Neural crest cell (in vitro differentiated cells): ENCODE results near the gene DIP2A. TPM values are rescaled to one million over a fixed set of nuclear protein-coding genes. Genes with fewer than 3 reads are reported as not detected.

Experiments
- DNase-seq: peaks from one replicate; pipeline ENCODE4 v3.0.0; 2021; ENCODE audit warnings: low read depth, mixed read lengths, low spot score
- H3K27ac Mint-ChIP-seq: one replicate; pipeline ENCODE4 v1.8.0; 2021; ENCODE audit warnings: mild to moderate bottlenecking, mixed read lengths; ENCODE audit not compliant: unreplicated experiment
- H3K27me3 Mint-ChIP-seq: 2 replicates; pipeline ENCODE4 v1.8.0; 2021; ENCODE audit warnings: low read depth, mild to moderate bottlenecking, mixed read lengths
- H3K36me3 Mint-ChIP-seq: 2 replicates; pipeline ENCODE4 v1.8.0; 2021; ENCODE audit warnings: low read depth, mild to moderate bottlenecking, mixed read lengths
- H3K4me1 Mint-ChIP-seq: 2 replicates; pipeline ENCODE4 v1.8.0; 2021; ENCODE audit warnings: mixed read lengths
- H3K4me3 Mint-ChIP-seq: one replicate; pipeline ENCODE4 v1.8.0; 2021; ENCODE audit warnings: mild to moderate bottlenecking, mixed read lengths
- H3K9me3 Mint-ChIP-seq: 2 replicates; pipeline ENCODE4 v1.8.0; 2021; ENCODE audit warnings: mixed read lengths
- total RNA-seq: library from RNA; stranded (reverse); gene quantifications from 2 replicates; pipeline ENCODE4 v1.2.1, GENCODE V29; 2021
- TF ChIP-seq, protein P1 (sequence below): fragments of 200-600 bp; sonication (generic); conservative IDR thresholded peaks from 2 replicates; pipeline ENCODE4 v1.5.0; 2021; ENCODE audit warnings: antibody characterized with exemption, mild to moderate bottlenecking

DIP2A gene
- total RNA-seq, 1 donor from 2014 or later = 57.8 TPM

DNA sequence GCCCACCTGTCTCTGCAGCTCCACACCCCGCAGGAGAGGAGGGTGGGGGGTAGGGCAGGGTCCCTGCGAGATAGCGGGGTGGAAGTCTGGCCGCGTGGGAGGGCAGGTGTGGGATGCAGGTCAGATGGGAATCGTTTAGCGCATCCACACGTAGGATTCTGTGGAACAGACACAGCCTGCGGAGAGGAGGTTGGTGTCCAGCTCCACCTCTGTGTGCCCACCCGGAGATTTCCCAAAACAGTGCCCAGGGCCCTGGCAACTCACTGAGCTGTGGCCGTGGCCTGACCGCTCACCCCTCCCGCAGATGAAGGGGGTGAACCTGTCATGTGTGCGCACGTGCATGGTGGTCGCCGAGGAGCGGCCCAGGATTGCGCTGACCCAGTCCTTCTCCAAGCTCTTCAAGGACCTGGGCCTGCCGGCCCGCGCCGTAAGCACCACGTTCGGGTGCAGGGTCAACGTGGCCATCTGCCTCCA, 99.3 kb downstream of the DIP2A start:
- no peak overlapping the region for H3K4me3 Mint-ChIP-seq
- peaks cover 15% of the 10 kb centered on the region for H3K4me1 Mint-ChIP-seq
- no peak overlapping the region for H3K27ac Mint-ChIP-seq
- H3K27me3 Mint-ChIP-seq = no peaks in the 10 kb centered on the region
- peaks cover 18% of the 10 kb centered on the region for H3K36me3 Mint-ChIP-seq
- TF ChIP-seq, protein P1, sequence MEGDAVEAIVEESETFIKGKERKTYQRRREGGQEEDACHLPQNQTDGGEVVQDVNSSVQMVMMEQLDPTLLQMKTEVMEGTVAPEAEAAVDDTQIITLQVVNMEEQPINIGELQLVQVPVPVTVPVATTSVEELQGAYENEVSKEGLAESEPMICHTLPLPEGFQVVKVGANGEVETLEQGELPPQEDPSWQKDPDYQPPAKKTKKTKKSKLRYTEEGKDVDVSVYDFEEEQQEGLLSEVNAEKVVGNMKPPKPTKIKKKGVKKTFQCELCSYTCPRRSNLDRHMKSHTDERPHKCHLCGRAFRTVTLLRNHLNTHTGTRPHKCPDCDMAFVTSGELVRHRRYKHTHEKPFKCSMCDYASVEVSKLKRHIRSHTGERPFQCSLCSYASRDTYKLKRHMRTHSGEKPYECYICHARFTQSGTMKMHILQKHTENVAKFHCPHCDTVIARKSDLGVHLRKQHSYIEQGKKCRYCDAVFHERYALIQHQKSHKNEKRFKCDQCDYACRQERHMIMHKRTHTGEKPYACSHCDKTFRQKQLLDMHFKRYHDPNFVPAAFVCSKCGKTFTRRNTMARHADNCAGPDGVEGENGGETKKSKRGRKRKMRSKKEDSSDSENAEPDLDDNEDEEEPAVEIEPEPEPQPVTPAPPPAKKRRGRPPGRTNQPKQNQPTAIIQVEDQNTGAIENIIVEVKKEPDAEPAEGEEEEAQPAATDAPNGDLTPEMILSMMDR = no peak
- no peak for DNase-seq
- no peaks in the 10 kb centered on the region for H3K9me3 Mint-ChIP-seq

DNA sequence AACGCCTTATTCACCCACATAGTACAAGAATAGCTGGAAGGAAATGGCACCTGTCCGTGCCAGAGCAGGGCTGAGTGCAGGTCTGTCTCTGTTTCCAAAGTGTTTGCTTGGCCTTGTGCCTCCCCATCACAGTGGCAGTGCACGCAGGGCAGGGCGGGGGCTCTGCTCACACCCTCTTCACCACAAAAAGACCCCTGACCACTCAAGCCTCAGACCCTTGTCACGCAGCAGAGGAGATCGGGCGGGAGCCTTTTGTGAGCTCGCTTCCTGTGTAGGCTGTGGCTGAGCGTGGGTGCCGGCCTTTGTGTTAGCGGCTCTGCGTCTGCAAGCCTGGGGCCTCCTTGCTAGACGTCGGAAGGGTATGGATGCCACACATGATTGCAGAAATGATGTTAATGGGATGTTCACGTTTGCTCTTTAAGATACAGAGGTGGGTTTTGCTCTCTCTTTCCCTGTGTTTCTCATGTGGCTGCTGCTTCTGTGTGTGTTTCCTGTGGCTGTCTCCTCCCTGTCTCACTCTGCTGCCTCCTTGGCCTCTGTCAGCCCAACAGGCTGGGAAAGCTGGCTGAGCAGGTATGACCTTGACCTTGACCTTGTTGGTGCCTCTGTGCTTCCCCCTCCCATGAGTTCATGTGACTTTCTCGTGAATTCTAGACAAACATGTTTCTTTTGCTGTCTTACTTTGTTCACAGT, 100.7 kb downstream of the DIP2A start:
- Mint-ChIP-seq H3K27me3 (no peaks in the 10 kb centered on the region), H3K36me3 (peaks cover 18% of the 10 kb centered on the region), H3K4me1 (peaks cover 15% of the 10 kb centered on the region), H3K27ac (peak overlapping the region; percentile 96), H3K4me3 (peak overlapping the region; percentile 27), H3K9me3 (no peaks in the 10 kb centered on the region)
- TF ChIP-seq, protein P1 = no peak
- DNase-seq = no peak

GRCh38 chr21:46560568-46561444, 102.1 kb downstream of the DIP2A start:
- no peak overlapping the region for H3K4me3 Mint-ChIP-seq
- TF ChIP-seq, protein P1 = no peak
- no peak overlapping the region for H3K27ac Mint-ChIP-seq
- H3K4me1 Mint-ChIP-seq = peaks cover 15% of the 10 kb centered on the region
- no peak for DNase-seq
- no peaks in the 10 kb centered on the region for H3K27me3 Mint-ChIP-seq
- no peaks in the 10 kb centered on the region for H3K9me3 Mint-ChIP-seq
- peaks cover 22% of the 10 kb centered on the region for H3K36me3 Mint-ChIP-seq

DNA sequence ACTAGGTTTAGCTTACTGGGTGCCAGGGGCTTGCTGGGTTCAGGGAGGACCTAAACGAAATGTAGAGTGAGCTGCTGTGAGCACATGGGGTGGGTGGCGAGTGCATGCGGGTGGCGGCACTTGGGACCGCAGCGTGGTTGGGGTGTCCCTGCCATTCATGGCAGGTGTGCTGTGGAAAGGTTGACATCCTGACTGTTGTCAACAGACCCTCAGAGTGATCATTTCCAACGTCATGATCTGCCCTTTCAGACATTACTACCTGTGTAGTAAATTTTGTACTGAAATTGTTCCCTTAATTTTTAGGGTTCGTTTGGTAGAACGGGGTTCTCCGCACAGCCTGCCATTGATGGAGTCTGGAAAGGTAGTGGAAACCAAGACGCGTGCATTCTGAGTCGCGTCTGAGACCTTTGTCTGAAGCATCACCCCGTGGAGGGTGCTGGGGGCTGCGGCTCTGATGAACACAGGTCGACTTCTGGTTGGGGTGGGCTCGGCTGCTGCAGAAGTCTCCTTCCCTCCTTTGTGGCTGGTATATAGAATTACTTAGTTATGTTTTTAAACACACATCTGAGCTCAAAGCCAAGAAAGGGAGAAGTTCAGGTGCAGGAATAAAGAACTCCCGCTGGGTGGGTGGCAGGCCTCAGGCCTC, 102.9 kb downstream of the DIP2A start:
- Mint-ChIP-seq H3K36me3 (peaks cover 21% of the 10 kb centered on the region), H3K4me1 (peaks cover 15% of the 10 kb centered on the region), H3K9me3 (no peaks in the 10 kb centered on the region), H3K27ac (peak overlapping the region; percentile 19), H3K27me3 (no peaks in the 10 kb centered on the region), H3K4me3 (no peak overlapping the region)
- no peak for DNase-seq
- TF ChIP-seq, protein P1 = no peak

DNA sequence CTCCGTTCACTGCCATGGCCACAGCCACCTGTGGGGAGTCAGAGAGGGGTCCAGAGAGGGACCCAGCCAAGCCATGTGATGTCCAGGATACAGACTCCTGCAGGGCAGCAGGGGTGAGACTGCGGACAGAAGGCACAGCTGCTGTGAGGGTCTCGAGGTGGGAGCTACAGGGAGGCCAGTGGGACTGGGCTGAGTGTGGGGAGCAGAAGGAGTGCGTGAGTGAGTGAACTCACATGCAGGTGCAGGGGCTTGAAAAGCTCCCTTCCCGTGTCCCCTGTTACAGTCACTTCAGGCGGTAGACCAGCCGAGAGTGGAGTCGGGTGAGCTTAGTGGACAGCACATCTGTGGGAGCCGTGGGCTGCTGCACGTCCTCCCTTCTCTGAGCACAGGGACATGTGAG, 103.8 kb downstream of the DIP2A start:
- H3K36me3 Mint-ChIP-seq = peaks cover 21% of the 10 kb centered on the region
- TF ChIP-seq, protein P1 = no peak
- H3K4me3 Mint-ChIP-seq = no peak overlapping the region
- peaks cover 15% of the 10 kb centered on the region for H3K4me1 Mint-ChIP-seq
- no peaks in the 10 kb centered on the region for H3K27me3 Mint-ChIP-seq
- H3K27ac Mint-ChIP-seq = no peak overlapping the region
- H3K9me3 Mint-ChIP-seq = no peaks in the 10 kb centered on the region
- DNase-seq = no peak
